Activated CD8-positive, alpha-beta memory T cell treated with anti-CD3 and anti-CD28 coated beads for 1 hour (primary cell): ENCODE data around the gene SGTA.
"Not testable (repeated sequence)": the region's sequence is repeated elsewhere in the genome, so short reads cannot be mapped to it uniquely, and the experiment has no call there.

ENCODE experiments used
- DNase-seq, 2 donors: peaks; one replicate each; pipeline ENCODE4 v3.0.0-alpha.2; 2020; ENCODE audit warnings: low read depth in 1 of 2; ENCODE audit errors: extremely low read depth in 1 of 2

Gene SGTA, protein sequence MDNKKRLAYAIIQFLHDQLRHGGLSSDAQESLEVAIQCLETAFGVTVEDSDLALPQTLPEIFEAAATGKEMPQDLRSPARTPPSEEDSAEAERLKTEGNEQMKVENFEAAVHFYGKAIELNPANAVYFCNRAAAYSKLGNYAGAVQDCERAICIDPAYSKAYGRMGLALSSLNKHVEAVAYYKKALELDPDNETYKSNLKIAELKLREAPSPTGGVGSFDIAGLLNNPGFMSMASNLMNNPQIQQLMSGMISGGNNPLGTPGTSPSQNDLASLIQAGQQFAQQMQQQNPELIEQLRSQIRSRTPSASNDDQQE

DNA sequence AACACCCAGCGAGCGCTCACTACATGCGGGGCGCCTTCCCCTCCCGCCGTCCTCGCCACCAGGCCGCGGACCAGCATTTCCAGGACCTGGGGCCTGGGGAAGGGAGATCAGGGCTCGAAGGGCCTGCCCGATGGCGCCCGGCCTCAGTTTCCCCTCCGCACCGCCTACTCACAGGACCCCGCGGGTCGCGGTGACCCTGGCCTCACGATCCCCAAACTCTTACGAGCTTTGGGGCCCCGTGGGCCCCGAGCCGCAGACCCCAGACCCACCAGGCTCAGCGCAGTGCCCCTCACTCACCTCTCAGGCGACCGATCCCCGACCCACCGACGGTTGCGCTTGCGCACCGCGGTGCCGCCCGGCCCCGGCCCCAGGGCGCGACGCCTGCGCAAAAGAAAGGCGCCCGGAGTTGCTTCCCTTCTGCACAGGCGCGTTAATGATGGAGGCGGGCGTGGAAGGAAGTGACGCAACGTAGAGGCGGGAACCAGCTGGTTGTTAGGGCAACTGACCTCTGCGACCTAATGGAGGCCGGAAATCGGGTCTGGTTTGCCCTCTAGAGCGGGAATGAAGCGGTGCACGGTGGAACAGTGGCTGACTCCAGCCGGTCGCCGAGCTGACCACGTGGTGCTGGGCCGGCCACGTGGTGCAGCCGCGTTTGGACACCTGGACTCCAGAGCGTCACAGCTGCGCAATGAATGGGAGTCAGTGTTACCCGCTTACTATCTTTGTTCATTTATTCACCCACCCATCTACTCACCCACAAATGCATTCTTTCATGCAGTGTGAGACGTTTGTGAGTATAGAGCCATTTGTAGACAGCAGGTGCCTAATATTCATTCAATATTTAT is at the start of gene SGTA:
TSS of gene SGTA (minus strand) at position 338 of the 845 bp plus-strand sequence. CDS start 14,205 bp downstream, outside the sequence.
- DNase-seq, result peak; percentile 89 to 90

- no peak for DNase-seq
Measured at GRCh38 chr19:2827840-2828489, 44.9 kb upstream of the SGTA start.

- no peak for DNase-seq
Measured at GRCh38 chr19:2827022-2827421, 43.9 kb upstream of the SGTA start.

GRCh38 chr19:2824129-2824528 is 41.1 kb upstream of the SGTA start:
- no peak for DNase-seq

- no peak for DNase-seq
Measured at GRCh38 chr19:2823646-2824045, 40.6 kb upstream of the SGTA start.

DNA sequence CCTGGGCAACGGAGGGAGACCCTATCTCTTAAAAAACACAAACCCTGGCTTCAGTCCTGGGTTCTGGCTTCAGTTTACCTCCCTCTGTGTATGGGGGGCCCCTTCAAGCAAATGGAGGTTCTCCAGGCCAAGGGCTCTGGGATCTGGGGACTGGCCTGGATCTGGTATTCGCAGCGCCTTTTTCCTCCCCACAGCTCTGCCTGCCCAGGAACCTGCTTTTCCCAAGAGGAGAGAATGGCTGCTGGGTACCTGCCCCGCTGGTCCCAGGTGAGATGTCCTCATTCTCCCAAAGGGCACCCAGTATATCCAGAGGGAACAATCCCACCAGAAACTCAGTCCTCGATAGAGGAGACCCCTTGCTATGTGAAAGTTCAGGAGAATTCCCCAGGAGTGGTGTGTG is 39.8 kb upstream of the SGTA start:
- no peak for DNase-seq

GRCh38 chr19:2820112-2820702 is 37.1 kb upstream of the SGTA start:
- no peak for DNase-seq

- DNase-seq, result peak; percentile 97 to 99
Measured at GRCh38 chr19:2819540-2820111, 36.6 kb upstream of the SGTA start, which contains the start of gene ZNF554. Gene ZNF554 (plus strand): TSS chr19:2819868. CDS start chr19:2820072, 204 bp downstream.

DNA sequence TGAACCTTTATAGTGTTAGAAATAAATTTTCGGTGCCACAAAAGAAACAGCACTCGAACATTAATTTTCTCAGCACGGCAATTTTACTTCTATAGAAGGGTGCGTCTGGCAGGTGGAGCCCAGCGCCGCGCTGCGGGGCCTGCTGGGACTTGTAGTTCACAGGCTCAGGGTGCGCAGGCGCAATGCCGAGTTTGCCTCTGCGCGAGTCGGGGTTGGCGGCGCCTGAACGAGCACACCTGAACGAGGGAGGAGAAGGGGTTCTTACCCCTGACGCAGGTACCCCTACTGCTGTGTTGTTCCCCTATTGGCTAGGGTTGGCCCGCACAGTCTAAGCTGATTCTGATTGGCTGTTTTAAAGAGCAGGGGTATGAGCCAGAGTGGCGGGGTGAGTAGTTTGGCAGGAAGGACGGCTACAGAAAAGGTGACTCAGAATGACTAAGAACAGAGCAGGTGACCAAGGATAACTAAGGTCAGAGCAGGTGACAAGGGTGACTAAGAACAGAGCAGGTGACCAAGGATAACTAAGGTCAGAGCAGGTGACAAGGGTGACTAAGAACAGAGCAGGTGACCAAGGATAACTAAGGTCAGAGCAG is 34.3 kb upstream of the SGTA start:
- DNase-seq, result not testable (repeated sequence)

DNA sequence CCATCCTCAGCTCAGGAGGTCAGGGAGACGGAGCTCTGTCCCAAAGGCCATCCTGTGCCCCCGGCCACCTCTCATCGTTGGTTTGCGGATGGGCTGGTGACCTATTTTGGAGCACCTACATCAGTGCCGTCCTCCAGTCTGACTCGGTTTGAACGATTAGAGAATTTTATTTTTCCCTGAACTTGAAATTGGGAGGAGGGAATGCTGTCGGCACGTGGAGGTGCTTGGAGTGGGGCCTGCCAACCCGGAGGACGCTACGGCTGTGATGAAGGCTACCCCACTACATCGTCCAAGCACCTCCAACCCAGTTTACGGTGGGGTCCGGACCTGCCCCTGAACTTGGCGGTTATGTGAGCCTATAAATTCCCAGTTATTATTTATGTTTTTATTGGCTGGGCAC is 33.6 kb upstream of the SGTA start:
- no peak for DNase-seq

GRCh38 chr19:2815923-2816322 is 32.9 kb upstream of the SGTA start:
- no peak for DNase-seq

- DNase-seq, result no peak
Measured at GRCh38 chr19:2815191-2815614, 32.1 kb upstream of the SGTA start.

GRCh38 chr19:2814426-2814825 is 31.4 kb upstream of the SGTA start:
- DNase-seq, result no peak

GRCh38 chr19:2813235-2814160 is 30.4 kb upstream of the SGTA start:
- DNase-seq, result no peak

DNA sequence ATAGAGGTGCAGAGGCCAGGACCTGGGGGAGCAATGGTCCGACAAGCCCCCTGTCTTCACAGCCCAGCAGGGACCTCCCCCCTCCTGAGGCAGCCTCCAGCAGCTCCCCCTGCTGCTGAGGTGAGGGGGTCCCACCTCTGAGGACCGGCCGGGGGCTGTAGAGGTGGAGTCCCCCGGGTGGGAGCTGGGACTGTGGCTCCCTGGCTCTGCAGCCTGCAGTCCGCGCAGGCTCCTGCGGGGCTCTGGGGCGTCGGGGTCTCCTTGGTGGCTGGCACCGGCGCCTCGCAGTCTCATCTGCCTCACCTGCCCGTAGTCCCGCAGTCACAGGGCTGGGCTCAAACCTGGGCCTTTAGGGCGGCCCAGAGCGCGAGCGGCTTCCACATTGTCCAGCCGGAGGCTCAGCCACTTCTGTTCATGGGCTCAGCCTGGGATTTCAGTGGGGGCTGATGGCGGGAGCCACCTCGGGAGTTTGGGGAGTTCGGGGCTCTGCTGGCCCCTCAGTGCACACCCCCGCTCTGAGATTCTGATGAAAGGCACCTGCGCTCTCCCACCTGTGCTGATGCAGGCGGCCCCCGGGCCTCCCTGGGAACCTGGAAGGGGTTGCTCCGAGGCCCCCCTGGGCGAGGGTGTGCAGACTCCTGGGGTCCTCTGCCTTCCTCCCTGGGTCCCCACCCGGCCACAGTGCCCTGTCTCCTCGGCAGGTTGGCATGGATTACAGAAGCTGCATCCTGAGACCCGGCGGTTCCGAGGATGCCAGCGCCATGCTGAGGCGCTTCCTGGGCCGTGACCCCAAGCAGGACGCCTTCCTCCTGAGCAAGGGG is 29.6 kb upstream of the SGTA start:
- no peak for DNase-seq

DNA sequence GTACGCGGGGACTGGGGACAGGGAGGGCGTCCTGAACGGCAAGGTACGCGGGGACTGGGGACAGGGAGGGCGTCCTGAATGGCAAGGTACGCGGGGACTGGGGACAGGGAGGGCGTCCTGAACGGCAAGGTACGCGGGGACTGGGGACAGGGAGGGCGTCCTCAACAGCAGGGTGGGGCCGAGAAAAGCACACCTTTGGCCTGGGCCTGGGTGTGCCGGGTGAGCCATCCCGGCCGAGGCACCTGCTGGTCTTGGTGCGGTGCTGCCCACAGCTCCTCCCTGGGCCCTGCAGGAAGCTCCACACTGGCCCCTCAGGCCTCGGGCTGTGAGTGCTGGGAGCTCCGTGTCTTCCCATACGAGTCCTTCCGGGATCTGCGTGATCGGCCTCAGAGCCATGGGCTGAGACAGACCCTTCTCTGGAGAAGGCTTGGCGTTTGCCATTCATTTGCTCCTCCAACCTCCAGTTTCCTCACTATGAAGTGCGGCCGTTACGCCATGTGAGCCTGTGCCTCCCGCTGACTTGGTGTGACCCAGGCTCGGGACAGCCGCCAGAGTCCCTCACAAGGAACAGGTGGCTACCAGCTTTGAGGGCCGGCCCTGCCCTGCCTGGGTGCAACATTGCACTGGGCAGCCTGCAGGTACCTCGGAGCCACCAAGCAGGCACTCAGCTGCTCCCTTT is 28.8 kb upstream of the SGTA start:
- DNase-seq, result no peak

DNA sequence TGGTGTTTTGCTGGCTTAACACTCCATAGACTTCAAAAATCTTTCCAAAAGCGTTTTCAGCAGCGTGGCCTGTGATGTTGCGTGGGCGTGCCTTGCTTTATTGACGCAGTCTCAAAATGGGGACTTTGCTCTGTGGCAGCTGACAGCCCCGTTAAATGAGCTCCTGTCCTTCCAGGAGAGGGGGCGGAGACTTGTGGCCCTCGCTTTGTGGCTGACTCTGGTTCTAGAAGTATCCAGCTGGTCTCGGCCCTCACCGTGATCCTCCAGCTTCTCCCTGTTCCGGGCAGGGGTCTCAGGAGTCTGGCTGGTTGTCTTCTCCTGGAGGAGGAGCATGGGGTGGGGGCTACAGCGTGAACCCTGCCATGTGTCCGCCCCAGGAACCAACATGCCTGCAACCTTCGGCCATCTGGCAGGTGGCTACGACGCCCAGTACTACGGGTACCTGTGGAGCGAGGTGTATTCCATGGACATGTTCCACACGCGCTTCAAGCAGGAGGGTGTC is 28.2 kb upstream of the SGTA start:
- DNase-seq, result no peak
